GM18870 (cell line): Measurements from ENCODE around the gene ARID2.
A peak's percentile ranks its signal among the peaks of the same experiment; 100 is the strongest.

ENCODE experiments used
- ATAC-seq: cut with Tn5 transposase; IDR thresholded peaks from one replicate; pipeline ENCODE4 v1.9.1; 2021; ENCODE audit warnings: moderate library complexity; ENCODE audit not compliant: unreplicated experiment

The ARID2 gene

GRCh38 chr12:45918818-45919217 is 189.3 kb downstream of the ARID2 start:
- no peak for ATAC-seq

- peak; percentile 65 for ATAC-seq
Measured at GRCh38 chr12:45928309-45928708, 198.8 kb downstream of the ARID2 start.

GRCh38 chr12:45930369-45930768 is 200.9 kb downstream of the ARID2 start:
- ATAC-seq: no peak

- no peak for ATAC-seq
Measured at GRCh38 chr12:45933504-45933903, 204.0 kb downstream of the ARID2 start.

GRCh38 chr12:45934956-45935355 is 205.4 kb downstream of the ARID2 start:
- ATAC-seq: no peak

GRCh38 chr12:45938566-45938965 is 209.1 kb downstream of the ARID2 start:
- no peak for ATAC-seq

- ATAC-seq: no peak
Measured at GRCh38 chr12:45939759-45940158, 210.3 kb downstream of the ARID2 start.

GRCh38 chr12:45944771-45945170 is 215.3 kb downstream of the ARID2 start:
- no peak for ATAC-seq

- ATAC-seq: no peak
Measured at GRCh38 chr12:45946435-45946834, 216.9 kb downstream of the ARID2 start.

GRCh38 chr12:45948546-45948945 is 219.0 kb downstream of the ARID2 start:
- ATAC-seq: no peak
